T-helper 1 cell (primary cell): ENCODE measurements around the gene ASB10.

ENCODE experiments used
- DNase-seq, 5 donors: peaks; one replicate each; pipeline ENCODE4 v3.0.0-alpha.2; 2012 to 2020
- total RNA-seq, 4 donors: gene quantifications; one replicate each; lab custom pipeline; 2026; lab: John Stamatoyannopoulos, UW

Gene ASB10
- 0 reads per million in 4 donors for total RNA-seq

DNA sequence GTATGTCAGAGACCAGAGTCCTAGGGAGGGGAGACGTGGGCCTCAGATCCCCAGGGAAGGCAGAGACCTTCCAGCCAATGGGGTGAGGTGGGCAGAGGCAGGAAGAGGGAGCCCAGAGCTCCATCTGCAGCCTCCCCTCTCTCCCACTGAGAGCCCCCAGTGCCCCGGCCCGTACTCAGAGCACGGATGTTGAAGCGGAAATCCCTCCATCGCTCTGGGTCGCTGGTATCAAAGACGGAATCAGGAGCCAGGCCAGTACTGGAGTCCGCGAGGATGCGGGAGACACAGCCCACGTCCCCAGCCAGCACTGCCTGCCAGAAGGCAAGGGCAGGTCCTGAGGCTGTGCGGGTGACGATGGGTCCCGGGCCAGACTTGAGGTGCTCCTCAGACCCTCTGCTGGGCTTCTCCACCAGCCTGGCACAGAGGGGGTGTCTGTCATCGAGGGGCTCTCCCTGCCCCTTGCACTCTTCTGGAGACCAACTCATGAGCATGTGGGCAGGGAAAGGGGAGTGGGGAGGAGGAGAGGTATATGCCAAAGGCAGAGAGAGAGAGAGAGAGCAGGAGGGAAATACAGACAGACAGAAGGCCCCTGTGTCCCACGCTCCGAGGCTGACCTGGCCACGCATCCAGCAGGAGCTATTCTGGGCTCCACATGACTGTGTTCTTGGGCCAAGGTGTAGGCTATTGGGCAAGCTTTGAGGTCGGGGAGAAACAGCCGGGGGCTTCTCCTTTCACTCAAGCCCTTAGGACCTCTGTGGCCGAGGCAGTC is at the start of gene ASB10:
TSS of gene ASB10 (minus strand) at position 611 of the 769 bp plus-strand sequence. CDS start at position 491, 120 bp downstream.
- no peak for DNase-seq

GRCh38 chr7:151236406-151236805 is 49.4 kb upstream of the ASB10 start:
- no peak for DNase-seq

DNA sequence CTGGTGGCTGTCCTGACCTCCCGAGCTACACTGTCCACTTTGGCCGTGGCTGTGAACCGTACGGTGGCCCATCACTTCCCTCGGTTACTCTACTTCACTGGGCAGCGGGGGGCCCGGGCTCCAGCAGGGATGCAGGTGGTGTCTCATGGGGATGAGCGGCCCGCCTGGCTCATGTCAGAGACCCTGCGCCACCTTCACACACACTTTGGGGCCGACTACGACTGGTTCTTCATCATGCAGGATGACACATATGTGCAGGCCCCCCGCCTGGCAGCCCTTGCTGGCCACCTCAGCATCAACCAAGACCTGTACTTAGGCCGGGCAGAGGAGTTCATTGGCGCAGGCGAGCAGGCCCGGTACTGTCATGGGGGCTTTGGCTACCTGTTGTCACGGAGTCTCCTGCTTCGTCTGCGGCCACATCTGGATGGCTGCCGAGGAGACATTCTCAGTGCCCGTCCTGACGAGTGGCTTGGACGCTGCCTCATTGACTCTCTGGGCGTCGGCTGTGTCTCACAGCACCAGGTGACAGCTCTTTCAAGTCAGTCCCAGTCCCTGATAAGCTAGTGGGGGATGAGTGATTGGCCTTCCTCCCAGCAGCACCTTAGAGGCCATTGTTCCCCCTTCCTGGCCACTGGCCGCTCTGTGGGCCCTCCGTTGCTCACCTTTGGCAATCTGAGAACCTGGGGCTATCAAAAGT is 48.2 kb upstream of the ASB10 start:
- DNase-seq = no peak

GRCh38 chr7:151233804-151234203 is 46.8 kb upstream of the ASB10 start:
- no peak for DNase-seq

GRCh38 chr7:151232917-151233701 is 46.1 kb upstream of the ASB10 start:
- peak in 4 of 5 donors; percentile 38 to 63 (median 55) for DNase-seq

- DNase-seq = peak; percentile 73 to 91 (median 84)
Measured at GRCh38 chr7:151232091-151232916, 45.3 kb upstream of the ASB10 start, which contains the start of gene CHPF2. Gene CHPF2, plus strand, starts transcription at chr7:151232483. Its CDS starts 1,529 bp downstream, at chr7:151234012.

GRCh38 chr7:151231080-151231479 is 44.0 kb upstream of the ASB10 start:
- DNase-seq = no peak

- no peak for DNase-seq
Measured at GRCh38 chr7:151229249-151229648, 42.2 kb upstream of the ASB10 start.

GRCh38 chr7:151228024-151228866 is 41.2 kb upstream of the ASB10 start:
- DNase-seq = no peak

GRCh38 chr7:151226875-151227782 is 40.1 kb upstream of the ASB10 start, which contains the start of gene ABCF2:
Gene ABCF2, minus strand, starts transcription at chr7:151227205. Its CDS starts 747 bp downstream, at chr7:151226458.
- peak; percentile 89 to 98 (median 94) for DNase-seq

DNA sequence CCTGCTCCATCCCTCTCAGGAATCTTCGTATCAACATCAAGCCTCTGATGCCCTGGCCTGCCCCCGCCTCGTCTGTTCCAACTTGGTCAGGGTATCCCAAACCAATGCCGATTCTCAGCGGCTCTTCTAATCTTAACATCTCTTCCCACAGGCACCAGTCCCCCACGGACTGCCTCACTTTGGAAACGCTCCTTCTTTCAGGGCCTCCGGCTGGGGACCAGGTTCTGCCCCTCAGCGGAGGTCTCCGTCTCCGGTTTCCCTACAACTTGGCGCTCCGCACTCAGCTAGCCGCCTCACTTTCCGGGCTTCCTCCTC is 39.5 kb upstream of the ASB10 start:
- DNase-seq = no peak

DNA sequence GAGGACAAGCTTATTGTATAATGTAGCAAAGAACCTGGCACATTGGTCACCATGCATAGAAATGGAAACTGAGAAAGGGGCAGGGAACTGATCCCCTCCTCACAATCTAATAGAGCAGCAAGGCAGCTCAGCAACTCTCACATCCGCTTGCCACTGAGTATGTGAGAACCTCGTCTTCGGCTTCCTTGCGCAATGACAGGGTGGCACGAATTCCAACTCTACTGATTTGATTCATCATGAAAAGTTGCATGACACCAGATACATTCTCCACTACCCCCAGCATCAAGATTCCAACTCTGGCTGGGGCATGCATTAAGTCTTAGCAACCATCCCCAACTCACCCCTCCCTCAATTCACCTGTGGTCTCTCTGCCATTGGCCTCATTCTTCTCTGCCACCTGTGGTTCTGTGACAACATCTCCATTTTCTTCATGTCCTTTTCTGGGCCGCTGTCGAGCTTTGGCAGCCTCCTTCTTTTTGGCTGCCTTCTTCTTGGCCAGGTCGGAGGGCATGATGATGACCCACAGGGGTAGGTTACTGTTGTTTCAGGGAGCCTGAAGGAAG is 39.0 kb upstream of the ASB10 start:
- DNase-seq = no peak

GRCh38 chr7:151223728-151224127 is 36.7 kb upstream of the ASB10 start:
- no peak for DNase-seq

- no peak for DNase-seq
Measured at GRCh38 chr7:151218170-151218569, 31.1 kb upstream of the ASB10 start.

- no peak for DNase-seq
Measured at GRCh38 chr7:151215396-151215795, 28.3 kb upstream of the ASB10 start.

- DNase-seq = no peak
Measured at GRCh38 chr7:151213826-151214225, 26.8 kb upstream of the ASB10 start.

DNA sequence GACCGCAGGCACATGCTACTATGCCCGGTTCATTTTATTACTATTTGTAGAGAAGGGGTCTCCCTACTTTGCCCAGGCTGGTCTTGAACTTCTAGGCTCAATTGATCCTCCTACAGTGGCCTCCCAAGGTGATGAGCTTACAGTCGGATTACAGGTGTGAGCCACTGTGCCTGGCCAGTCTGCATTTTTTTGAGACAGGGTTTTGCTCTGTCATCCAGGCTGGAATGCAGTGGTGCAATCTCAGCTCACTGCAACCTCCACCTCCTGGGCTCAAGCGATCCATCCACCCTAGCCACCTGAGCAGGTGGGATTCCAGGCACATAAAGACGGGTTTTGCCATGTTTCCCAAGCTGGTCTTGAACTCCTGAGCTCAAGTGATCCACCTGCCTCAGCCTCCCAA is 25.6 kb upstream of the ASB10 start:
- no peak for DNase-seq

GRCh38 chr7:151211155-151211772 is 24.2 kb upstream of the ASB10 start:
- DNase-seq = no peak
